Endodermal cell (in vitro differentiated cells): Measurements from ENCODE around the gene CD1D. TPM values are rescaled to one million over a fixed set of nuclear protein-coding genes. Genes with fewer than 3 reads are reported as not detected.
A peak's percentile ranks its signal among the peaks of the same experiment; 100 is the strongest.

Experiments
- DNase-seq: peaks from one replicate; pipeline ENCODE4 v3.0.0-alpha.2; 2017
- H3K27ac ChIP-seq: 2 replicates; pipeline ENCODE4 v1.5.1; 2013; ENCODE audit warnings: mild to moderate bottlenecking, low read depth, low read length, moderate library complexity
- H3K27me3 ChIP-seq: 2 replicates; pipeline ENCODE4 v1.6.1; 2013; ENCODE audit warnings: mild to moderate bottlenecking, low read length, moderate library complexity; ENCODE audit not compliant: insufficient read depth, control insufficient read depth, poor library complexity, severe bottlenecking
- H3K36me3 ChIP-seq: 2 replicates; pipeline ENCODE4 v1.7.0; 2013; ENCODE audit warnings: mild to moderate bottlenecking, low read length, moderate library complexity; ENCODE audit not compliant: control insufficient read depth, insufficient read depth
- H3K4me1 ChIP-seq: one replicate; pipeline ENCODE4 v1.7.0; 2013; ENCODE audit warnings: low read length; ENCODE audit not compliant: control insufficient read depth, insufficient read depth
- H3K4me3 ChIP-seq: 2 replicates; pipeline ENCODE4 v1.5.1; 2013; ENCODE audit warnings: mild to moderate bottlenecking, low read length, moderate library complexity
- H3K9ac ChIP-seq: 2 replicates; pipeline ENCODE4 v1.6.1; 2013; ENCODE audit warnings: mild to moderate bottlenecking, low read length, moderate library complexity; ENCODE audit not compliant: poor library complexity, severe bottlenecking; ENCODE audit errors: extremely low read depth
- H3K9me3 ChIP-seq: 2 replicates; pipeline ENCODE4 v1.6.1; 2013; ENCODE audit warnings: mild to moderate bottlenecking, low read length, moderate library complexity; ENCODE audit not compliant: control insufficient read depth
- H3K27ac Mint-ChIP-seq: 2 replicates; pipeline ENCODE4 v1.8.0; 2020; ENCODE audit warnings: mixed read lengths
- H3K27me3 Mint-ChIP-seq: 2 replicates; pipeline ENCODE4 v1.8.0; 2021; ENCODE audit warnings: mild to moderate bottlenecking, mixed read lengths; ENCODE audit not compliant: insufficient read depth
- H3K36me3 Mint-ChIP-seq: 2 replicates; pipeline ENCODE4 v1.8.0; 2020; ENCODE audit warnings: low read depth, mixed read lengths
- H3K4me1 Mint-ChIP-seq: 2 replicates; pipeline ENCODE4 v1.8.0; 2020; ENCODE audit warnings: mixed read lengths
- H3K4me3 Mint-ChIP-seq: 2 replicates; pipeline ENCODE4 v1.8.0; 2020; ENCODE audit warnings: mild to moderate bottlenecking, moderate library complexity, mixed read lengths
- H3K9me3 Mint-ChIP-seq: 2 replicates; pipeline ENCODE4 v1.8.0; 2020; ENCODE audit warnings: mild to moderate bottlenecking, mixed read lengths
- CTCF ChIP-seq: fragments of 200-600 bp; sonication (generic); conservative IDR thresholded peaks from 2 replicates; pipeline ENCODE4 v1.5.0; 2021; ENCODE audit warnings: antibody characterized with exemption, mild to moderate bottlenecking
- WGBS, 2 experiments: methylation state at CpG; one replicate each; pipeline versions ENCODE4 v1.1.5 to v1.1.7; 2013; ENCODE audit warnings: missing lambda C conversion rate in 2 of 2, mixed read lengths in 1 of 2; ENCODE audit not compliant: insufficient coverage in 1 of 2, insufficient read length in 1 of 2; 5-methylcytosine and 5-hydroxymethylcytosine counted together
- long read RNA-seq, 4 experiments: library from polyadenylated mRNA in 2 of 4; library from RNA in 1 of 4; library from capped mRNA in 1 of 4; stranded (forward) in 3 of 4; unstranded in 1 of 4; transcript quantifications; one replicate each; pipeline ENCODE4 v2.0.0, GENCODE V29; 2020 to 2021; ENCODE audit warnings: inconsistent platforms in 1 of 4
- polyA plus RNA-seq, 2 experiments: library from polyadenylated mRNA; stranded (reverse); fragments of 50-300 nt; gene quantifications; one replicate each; pipeline ENCODE4 v1.2.3, GENCODE V29; 2013
- total RNA-seq, 2 donors: library from RNA; stranded (reverse); fragmentation: NEBNext Ultra II Directional in 1 of 2; extraction: Animal tissue kit (Norgen Biotek cat#: 25700) in 1 of 2; gene quantifications; 2 replicates in 1 of 2; 3 replicates in 1 of 2; pipeline ENCODE4 v1.2.1, GENCODE V29; 2021

CD1D gene
- total RNA-seq: 1 to 10 TPM; 1.7 TPM
- polyA plus RNA-seq (2013, experiment 1 of 2): 0.75 TPM
- polyA plus RNA-seq (2013, experiment 2 of 2): 0.33 TPM
- long read RNA-seq, experiment 1, partial matches to known transcripts: 0 of 2 reads
- long read RNA-seq, experiment 1, other reads (novel, unspliced or antisense): 2 of 2 reads
- long read RNA-seq, experiment 2, partial matches to known transcripts: 4 of 5 reads
- long read RNA-seq, experiment 2, other reads (novel, unspliced or antisense): 1 of 5 reads
- long read RNA-seq, experiment 3, partial matches to known transcripts: 17 of 24 reads
- long read RNA-seq, experiment 3, other reads (novel, unspliced or antisense): 7 of 24 reads
- long read RNA-seq, experiment 4, partial matches to known transcripts: 5 of 7 reads
- long read RNA-seq, experiment 4, other reads (novel, unspliced or antisense): 2 of 7 reads

GRCh38 chr1:158180741-158181576 lies at the start of gene CD1D:
Gene CD1D (plus strand): TSS chr1:158180895. CDS start chr1:158181102, 207 bp downstream.
- no peaks in the 10 kb centered on the region for H3K9me3 Mint-ChIP-seq
- Histone ChIP-seq H3K4me3 (peak within 1 kb of the TSS; percentile 86), H3K9me3 (no peaks in the 10 kb centered on the region), H3K9ac (peak within 1 kb of the TSS; percentile 48), H3K27me3 (peaks cover 63% of the 10 kb centered on the region), H3K4me1 (no peaks in the 10 kb centered on the region), H3K36me3 (no peaks in the 10 kb centered on the region), H3K27ac (no peak within 1 kb of the TSS)
- H3K27ac Mint-ChIP-seq: peak within 1 kb of the TSS; percentile 32
- DNase-seq: peak; percentile 84
- peak within 1 kb of the TSS; percentile 78 for H3K4me3 Mint-ChIP-seq
- no peaks in the 10 kb centered on the region for H3K36me3 Mint-ChIP-seq
- peaks cover 15% of the 10 kb centered on the region for H3K4me1 Mint-ChIP-seq
- no peak for TF ChIP-seq CTCF
- 1 to 2% methylated on average over 29 to 63 of the region's 63 CpGs for WGBS, 2 experiments
- peaks cover 78% of the 10 kb centered on the region for H3K27me3 Mint-ChIP-seq

GRCh38 chr1:158131217-158131616 lies 49.5 kb upstream of the CD1D start:
- no peaks in the 10 kb centered on the region for H3K36me3 ChIP-seq
- H3K27ac ChIP-seq: no peak overlapping the region
- Mint-ChIP-seq H3K9me3 (no peaks in the 10 kb centered on the region), H3K4me3 (no peak overlapping the region), H3K4me1 (no peaks in the 10 kb centered on the region), H3K27me3 (no peaks in the 10 kb centered on the region), H3K36me3 (no peaks in the 10 kb centered on the region), H3K27ac (no peak overlapping the region)
- H3K9ac ChIP-seq: no peak overlapping the region
- TF ChIP-seq CTCF: no peak
- no peaks in the 10 kb centered on the region for H3K4me1 ChIP-seq
- H3K27me3 ChIP-seq: no peaks in the 10 kb centered on the region
- H3K4me3 ChIP-seq: no peak overlapping the region
- no peaks in the 10 kb centered on the region for H3K9me3 ChIP-seq
- no peak for DNase-seq
- 89 to 92% methylated on average over 2 to 3 of the region's 3 CpGs for WGBS, 2 experiments

- H3K9ac ChIP-seq: no peak overlapping the region
- H3K27me3 Mint-ChIP-seq: peaks cover 5% of the 10 kb centered on the region
- H3K4me3 ChIP-seq: no peak overlapping the region
- H3K4me1 ChIP-seq: no peaks in the 10 kb centered on the region
- 95 to 100% methylated on average over 1 to 3 of the region's 3 CpGs for WGBS, 2 experiments
- H3K4me1 Mint-ChIP-seq: no peaks in the 10 kb centered on the region
- peak overlapping the region; percentile 13 for H3K27ac Mint-ChIP-seq
- no peak for DNase-seq
- H3K27me3 ChIP-seq: no peaks in the 10 kb centered on the region
- no peak overlapping the region for H3K27ac ChIP-seq
- no peaks in the 10 kb centered on the region for H3K36me3 Mint-ChIP-seq
- H3K4me3 Mint-ChIP-seq: no peak overlapping the region
- no peaks in the 10 kb centered on the region for H3K9me3 Mint-ChIP-seq
- no peaks in the 10 kb centered on the region for H3K36me3 ChIP-seq
- TF ChIP-seq CTCF: no peak
- no peaks in the 10 kb centered on the region for H3K9me3 ChIP-seq
These were observed 39.9 kb upstream of the CD1D start for GRCh38 chr1:158140764-158141192.
